ENCODE results near the gene CFAP47.
"Not testable (repeated sequence)": the region's sequence is repeated elsewhere in the genome, so short reads cannot be mapped to it uniquely, and the experiment has no call there.

The CFAP47 gene, protein sequence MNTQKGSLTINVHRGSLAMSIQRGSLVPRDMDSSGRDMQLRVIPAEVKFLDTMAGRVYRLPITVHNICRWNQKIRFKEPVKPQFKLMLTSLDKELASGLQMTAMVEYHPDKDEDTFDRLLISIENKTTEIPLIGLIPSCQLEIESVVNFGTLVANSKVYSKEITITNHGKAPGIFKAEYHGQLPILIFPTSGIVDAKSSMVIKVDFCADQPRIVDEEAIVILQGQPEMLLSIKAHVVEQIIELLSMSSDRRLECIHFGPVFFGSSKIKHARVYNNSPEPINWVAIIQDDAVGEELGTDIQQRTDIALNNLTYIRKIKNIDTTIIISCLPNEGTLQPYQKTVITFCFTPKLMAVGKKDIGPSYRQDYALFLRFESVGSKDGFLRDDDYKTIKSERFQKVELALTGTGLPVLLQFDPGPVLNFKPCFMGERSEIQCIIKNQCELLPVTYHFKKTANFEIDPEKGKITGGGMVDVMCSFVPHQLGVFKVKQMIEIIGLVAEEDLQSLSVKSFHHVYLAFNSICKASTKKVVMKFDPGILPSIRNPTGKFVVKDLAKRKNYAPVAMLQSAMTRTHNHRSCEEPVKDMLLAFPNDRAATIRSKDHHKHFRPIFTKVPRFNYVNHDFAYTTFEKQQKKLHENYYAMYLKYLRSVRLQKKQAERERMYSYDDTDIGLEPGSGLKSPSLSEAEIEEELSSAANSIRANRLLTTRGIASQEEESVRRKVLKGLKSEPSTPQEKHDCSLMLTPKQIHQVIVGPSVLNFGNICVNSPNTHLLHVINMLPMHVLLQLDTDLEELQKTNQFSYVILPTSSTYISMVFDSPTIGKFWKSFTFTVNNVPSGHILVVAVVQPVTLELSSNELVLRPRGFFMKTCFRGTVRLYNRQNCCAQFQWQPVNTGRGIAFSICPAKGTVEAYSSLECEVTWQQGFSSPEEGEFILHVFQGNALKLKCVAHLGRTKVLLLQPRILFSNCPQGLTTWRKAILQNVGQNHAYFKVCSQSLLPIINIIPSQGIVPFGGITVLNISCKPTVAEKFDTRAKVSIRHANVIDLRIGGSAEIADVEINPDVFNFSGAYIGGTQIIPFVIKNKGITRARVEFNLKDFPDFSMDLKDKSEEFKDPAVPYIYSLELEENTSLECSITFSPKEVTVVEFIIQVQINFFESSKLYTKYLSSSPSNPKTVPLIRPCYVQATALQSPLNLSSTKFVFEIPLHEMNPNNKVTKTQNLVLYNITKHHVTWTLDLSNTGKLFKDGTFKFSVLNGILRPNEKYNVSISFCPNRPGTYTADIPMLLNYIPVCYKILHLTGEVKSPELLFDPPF (N-terminal part only)

DNA sequence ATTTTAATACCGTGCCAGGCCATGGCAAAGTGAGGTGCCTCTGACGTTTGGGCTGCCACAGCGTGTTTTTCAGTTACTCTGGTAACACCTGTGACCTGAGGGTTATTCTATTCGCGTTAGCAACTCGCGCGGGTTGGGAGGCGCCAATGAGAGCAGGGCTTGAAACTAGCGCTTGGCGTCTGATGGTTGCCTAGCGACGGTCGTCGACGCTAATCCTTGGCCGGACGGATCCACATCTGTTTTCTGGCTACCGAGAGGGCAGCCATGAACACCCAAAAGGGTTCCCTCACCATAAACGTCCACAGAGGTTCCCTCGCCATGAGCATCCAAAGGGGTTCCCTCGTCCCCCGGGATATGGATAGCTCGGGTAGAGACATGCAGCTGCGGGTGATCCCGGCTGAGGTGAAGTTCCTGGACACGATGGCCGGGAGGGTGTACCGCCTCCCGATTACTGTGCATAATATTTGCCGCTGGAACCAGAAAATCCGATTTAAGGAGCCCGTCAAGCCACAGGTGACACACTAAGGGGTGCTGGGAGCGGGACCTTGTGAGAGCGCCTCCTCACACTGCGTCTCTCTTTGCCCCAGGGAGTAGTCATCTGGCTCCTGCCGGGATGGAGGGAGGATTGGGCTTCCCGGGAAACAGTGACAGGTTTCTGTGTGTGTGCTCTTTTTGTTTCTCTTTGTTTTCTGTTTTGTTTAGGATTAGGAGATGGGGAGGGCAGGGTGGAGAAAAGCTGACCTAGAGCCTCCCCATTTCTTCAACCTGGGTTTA, at the start of gene CFAP47:
Gene CFAP47, plus strand, starts transcription at position 199 of the 774 bp plus-strand sequence. Its CDS starts 66 bp downstream, at position 265.
- no peak for DNase-seq

DNA sequence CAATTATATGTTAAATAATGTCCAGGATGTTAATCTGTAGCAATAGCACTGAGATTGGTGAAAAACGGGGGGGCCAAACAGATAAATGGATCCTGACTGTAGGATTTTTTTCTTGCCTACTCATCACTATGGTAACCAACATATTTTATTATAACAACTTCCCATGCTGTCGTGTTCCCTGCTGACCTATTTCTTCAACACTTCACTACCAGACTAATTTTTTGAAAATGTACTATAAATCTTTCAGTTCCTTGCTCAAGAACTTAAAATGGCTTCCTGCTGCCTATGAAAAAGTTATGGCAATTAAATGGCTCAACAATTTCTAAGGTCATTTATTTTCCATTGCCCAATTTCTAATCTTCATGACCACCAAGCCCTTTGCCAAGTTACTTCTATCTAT, 38.9 kb upstream of the CFAP47 start:
- DNase-seq: no peak

DNA sequence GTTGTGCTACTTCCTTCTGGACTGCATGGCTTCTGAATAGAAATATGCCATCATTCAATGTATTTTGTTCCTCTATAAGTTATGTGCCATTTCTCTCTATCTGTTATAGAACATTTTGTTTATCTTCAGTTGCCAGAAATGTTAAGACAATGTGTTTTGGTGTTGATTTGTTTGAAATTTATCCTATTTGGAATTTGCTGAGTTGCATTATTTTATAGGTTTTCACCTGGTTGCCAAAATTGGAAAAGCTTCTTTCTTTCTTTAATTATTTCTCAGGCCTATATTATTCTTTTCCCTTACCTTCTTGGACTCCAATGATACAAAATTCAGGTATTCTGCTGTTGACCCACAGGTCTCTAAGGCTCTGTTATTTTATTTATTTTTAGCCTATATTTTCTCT, 33.4 kb upstream of the CFAP47 start:
- no peak for DNase-seq

DNA sequence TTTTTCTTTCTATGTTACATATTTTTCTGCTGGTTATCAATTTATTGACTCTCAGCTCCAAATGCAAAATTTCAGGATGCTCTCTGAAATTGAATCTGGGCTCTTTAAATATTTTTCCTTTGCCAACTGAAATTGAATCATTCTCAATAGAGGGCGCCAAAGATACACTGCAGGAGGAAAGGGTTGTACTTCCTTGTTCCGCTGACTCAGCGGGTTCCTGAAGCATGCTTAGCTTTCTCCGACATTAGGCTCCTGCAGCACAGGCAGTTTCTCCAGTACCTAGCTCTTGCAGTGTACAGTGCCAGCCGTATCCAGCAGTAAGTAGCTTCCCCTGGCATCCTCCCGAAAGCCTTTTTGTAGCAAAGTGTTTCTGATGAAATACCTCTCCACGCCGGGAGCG, 28.8 kb upstream of the CFAP47 start:
- no peak for DNase-seq

DNA sequence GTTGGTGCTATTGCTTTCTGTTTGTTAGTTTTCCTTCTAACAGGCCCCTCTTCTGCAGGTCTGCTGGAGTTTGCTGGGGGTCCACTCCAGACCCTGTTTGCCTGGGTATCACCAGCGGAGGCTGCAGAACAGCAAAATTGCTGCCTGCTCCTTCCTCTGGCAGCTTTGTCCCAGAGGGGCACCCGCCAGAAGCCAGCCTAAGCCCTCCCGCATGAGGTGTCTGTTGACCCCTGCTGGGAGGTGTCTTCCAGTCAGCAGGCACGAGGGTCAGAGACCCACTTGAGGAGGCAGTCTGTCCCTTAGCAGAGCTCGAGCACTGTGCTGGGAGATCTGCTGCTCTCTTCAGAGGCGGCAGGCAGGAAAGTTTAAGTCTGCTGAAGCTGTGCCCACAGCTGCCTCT, 67.3 kb downstream of the CFAP47 start:
- not testable (repeated sequence) for DNase-seq

DNA sequence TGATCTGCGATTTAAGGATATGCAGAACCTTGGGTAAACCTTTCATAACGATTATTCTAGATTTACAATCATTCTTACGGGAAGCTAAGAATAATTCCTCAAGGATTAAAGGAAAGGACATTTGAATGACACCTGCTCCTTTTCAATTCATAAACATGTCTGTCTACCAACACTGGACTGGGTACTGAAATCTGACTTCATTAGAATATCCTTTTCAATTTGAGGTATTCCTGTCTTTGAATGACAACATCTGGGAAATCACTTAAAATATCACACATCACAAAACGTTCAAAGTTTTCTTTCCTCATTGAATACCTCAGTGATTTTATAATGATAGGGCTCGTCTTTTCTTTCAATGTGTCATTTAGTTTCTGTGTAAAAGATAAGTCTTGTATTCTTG, 87.7 kb downstream of the CFAP47 start:
- no peak for DNase-seq

DNA sequence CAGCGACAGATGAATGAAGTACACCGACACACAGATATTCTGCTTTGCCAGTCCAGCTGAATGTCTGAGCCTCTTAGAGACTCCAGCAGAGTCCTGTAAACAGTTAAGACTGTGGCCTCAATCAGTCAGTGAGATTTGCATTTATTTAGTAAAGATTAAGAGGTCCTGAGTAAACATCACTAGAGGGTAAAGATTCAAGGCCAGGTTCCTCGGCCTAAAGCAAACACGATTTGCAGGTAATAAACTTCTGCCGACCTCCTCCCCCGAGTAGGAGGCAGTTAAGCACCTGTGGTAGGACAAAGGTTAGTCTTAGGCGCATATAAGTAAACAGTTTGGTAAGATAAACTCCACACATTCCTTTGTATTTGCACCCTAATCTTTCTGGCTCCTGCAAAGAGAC, 99.6 kb downstream of the CFAP47 start:
- no peak for DNase-seq

DNA sequence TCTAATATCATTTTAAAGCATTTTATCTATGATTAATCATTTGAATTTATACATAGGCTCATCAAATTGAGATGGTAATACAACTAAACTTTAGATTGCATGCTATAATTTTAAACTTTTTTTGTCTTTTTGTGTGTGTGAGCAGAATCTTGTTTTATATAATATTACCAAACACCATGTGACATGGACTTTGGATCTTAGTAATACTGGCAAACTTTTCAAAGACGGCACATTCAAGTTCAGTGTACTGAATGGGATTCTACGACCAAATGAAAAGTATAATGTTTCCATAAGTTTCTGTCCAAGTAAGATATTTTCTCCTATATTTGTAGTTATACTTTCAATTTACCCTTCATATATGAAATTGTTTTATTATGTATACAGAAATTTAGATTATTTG, 116.0 kb downstream of the CFAP47 start:
- DNase-seq: no peak

DNA sequence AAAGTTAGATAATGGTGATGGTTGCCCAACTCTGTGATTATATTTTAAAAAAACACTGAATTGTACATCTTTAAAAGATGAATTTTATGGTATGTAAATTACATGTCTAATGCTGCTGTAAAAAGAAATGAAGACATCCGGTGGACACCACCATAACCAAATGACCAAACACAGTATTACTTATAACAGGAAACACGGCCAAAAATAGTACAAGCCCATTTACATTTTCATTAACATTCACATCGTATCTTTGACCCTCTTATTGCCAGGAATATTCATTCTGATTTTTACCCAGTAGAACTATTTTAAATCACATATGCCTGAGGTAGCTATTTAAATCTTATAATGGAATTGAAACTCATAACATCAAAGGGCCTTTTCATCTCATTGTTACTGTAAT, 143.2 kb downstream of the CFAP47 start:
- DNase-seq: no peak

DNA sequence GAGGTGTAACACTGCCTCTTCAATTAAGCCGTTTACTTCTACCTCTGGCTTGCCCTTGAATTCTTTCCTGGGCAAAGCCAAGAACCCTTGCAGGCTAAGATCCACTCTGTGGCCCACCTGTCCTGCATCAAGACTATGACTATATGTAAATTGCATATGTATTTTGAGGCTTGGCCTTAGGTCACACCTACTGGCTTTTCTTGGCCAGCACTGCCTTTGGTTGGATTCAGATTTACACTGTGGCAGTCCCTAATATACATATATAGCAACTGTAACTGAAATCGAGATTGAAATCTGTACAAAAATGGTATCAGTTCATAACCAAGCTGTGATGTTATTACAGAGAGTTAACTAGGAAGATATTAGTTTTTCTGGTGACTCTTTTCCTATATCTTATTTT, 151.5 kb downstream of the CFAP47 start:
- no peak for DNase-seq

DNA sequence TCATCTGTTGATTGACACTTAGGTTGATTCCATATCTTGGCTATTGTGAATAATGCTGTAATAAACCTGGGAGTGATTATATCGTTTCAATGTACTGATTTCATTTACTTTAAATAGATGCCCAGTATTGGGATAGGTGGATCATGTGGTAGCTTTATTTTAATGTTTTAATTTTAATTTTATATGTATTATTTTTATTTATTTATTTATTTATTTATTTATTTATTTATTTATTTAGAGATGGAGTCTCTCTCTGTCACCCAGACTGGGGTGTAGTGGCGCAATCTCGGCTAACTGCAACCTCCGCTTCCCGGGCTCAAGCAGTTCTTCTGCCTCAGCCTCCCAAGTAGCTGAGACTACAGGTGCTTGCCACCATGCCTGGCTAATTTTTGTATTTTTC, 155.5 kb downstream of the CFAP47 start:
- DNase-seq: not testable (repeated sequence)

DNA sequence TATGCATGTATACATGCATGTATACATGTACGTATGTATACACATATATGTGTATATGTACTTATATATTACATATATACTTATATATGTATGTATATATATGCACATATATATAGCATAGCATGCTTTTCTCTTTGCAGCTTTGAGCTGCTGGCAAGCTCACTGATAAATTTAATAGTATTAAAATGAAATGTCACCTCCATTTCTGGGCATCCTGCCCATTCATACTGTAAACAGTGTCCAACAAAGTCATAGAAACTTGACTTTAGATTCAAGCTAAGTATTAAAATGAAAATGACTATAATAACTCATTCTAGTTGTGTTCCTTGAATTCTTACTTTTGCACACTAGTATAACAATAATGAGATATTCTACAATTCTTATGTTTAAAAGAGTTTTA, 163.7 kb downstream of the CFAP47 start:
- no peak for DNase-seq

DNA sequence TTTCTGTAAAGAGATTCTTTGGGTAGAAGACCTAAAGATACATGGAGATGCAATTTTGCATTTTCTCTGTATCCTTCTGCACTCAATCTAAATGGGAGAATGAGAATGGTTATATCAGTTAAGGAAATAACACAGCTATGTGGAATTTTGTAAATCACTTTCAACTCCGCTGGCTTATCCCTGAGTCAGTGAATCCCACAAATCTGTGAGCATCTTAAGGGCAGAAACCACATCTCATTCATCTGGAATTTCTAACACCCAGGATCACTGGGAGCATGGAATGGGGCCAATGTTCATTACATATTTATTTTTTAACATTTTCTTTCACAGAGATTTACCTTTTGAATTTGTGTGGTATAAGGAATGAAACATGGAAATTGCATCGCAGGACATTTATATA, 167.8 kb downstream of the CFAP47 start:
- no peak for DNase-seq

DNA sequence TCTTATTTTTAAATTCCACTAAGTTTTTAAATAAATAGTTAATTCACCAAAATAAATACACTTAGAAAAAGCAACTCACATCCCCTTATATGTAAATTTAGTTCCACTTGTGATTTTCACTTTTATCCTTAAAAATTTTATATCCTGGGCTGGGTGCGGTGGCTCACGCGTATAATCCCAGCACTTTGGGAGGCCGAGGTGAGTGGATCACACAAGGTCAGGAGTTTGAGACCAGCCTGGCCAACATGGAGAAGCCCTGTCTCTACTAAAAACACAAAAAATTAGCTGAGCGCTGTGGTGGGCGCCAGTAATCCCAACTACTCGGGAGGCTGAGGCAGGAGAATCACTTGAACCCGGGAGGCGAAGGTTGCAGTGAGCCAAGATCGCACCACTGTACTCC, 169.4 kb downstream of the CFAP47 start:
- not testable (repeated sequence) for DNase-seq

DNA sequence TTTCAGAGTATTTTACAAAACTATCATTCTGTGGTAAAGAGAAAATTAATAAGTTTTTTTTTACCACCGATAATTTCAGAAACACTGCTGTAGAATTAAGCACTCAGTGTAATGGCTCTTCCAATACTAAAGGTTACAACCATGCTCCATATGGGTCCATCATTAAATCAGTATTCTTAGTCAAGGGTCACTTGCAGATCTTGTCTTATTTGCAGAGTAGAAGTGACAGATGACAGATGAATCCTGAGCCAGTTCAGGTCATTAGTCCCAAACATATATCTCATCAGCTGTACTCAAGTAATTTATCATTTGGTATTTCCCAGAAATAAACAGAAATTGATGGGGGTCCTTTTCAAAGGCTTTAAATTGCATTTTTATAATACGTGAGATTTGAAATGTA, 182.9 kb downstream of the CFAP47 start:
- no peak for DNase-seq

DNA sequence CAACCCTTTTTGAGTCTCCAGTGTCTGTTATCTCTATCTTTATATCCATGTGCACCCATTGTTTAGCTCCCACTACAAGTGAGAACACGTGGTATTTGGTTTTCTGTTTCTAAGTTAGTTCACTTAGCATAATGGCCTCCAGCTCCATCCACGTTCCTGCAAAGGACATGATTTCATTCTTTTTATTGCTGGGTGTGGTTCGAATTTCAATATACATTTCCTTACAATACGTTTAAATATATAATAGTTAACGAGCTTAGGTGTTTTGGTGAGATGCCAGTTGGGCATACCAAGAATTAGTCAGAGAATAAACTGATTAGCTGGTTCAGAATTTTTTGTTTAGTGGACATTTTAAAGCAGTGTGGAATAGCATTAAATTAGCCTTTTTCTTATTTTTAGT, 196.7 kb downstream of the CFAP47 start:
- no peak for DNase-seq

DNA sequence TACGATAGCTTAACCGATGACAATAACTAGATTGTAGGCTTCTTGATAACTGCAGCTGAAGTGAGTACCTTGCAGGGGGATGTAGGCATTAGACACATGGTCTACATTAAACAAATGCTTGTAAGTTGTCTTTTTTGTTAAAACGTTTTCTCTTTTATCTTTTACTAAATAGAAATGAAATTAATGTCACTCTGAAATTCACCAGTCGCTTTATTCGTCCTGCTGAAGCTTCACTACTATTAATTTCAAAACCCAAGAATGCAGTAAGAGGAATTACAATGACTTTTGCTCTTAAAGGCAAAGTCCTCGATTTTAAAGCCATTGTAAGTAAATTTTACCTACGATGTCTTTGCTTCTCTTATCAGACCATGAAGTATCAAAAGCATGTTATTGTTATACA, 239.7 kb downstream of the CFAP47 start:
- DNase-seq: no peak

DNA sequence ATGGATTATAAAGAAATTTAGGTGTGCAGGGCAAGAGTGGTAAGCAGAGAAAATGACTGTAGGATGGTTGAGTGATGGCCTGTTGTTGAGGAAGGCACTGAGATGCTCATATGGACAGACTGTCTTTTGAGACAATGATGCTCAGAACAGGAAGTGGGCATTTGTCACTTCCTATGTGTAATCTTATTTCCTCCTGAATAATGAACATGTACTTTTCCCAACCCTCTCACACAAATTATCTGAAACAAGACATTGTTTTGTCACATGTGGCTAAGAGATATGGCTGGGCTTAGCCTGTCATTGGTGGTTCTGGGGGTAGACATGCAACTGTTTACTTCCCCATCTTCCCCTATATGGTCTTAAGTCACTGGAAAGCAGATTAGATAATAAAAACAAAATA, 240.5 kb downstream of the CFAP47 start:
- DNase-seq: no peak

DNA sequence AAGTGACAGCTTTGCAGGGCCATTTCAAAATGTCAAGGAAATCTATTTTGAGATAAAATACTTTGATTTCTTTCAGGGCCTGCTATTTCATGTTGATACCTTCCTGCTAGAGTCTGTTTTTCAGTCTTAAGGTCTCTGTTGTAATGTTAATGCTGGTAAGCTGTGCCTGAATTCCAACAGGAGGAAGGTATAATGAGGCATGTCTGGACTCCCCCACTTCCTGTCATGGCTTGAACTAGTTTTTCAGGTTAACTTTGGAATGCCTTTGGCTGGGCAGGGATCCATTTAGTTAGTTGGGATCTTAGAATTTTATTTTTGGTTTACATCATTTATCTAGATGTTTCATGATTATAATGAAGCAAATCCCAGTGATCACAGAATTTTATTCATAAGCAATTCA, 279.0 kb downstream of the CFAP47 start:
- no peak for DNase-seq

DNA sequence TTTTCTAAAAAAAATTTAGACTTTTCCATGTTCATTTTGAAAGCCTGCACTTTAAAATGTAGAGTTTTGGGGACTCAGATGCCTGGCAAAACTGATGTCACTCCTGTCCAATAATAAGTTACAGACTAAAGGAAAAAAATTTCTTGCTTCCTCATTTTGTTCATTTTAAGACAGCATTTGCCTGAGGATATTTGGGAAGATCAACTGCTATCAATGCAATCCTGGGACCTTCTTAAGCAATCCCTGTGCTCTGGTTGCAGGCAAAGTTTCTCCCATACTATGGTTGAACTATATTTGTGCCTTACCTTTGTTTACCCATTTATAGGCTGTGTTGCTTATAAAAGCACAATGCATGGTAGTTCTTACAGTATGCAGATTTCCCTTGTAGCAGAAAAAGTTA, 280.4 kb downstream of the CFAP47 start:
- no peak for DNase-seq

DNA sequence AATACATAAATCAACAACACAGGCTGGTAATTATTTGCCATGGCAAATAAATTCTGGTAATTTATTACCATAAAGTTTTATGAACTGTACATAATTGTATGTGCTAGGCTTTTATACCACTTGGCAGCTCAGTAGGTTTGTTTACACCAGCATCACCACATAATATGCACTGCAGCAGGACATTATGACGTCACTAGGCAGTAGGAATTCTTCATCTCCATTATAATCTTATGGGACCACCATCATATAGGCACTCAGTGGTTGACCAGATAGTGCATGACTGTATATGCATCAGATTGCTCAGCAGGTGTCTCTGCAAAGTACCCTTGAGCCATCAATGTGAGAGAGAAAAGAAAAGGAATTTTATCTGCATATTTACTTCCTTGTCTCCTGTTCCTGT, 295.4 kb downstream of the CFAP47 start:
- DNase-seq: no peak

DNA sequence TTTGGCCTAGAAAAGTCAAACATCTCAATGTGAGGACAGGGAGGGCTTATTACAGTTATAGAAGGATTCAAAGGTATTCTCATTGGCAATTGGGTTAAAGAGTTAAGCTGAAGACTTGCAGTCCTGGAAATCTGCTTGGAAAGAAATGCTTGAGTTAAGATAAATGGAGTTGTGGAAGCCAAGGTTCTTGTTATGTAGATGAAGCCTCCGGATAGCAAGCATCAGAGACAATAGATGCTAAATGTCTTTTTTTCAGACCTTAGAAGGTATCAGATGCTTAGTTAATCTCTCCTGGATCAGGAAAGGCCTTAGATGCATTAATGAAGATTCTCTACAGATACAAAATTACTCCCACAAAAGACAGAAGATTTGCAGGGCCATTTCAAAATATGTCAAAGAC, 299.3 kb downstream of the CFAP47 start:
- DNase-seq: no peak

Data from HCEC 1CT (cell line).